Hypothalamus (tissue), 51 donors: ENCODE results near the gene ARHGAP26.

Experiments used
- DNase-seq, 51 donors: peaks; one replicate each; lab custom pipeline; 2025; lab: John Stamatoyannopoulos, UW

The ARHGAP26 gene

GRCh38 chr5:142769793-142770649, at the start of gene ARHGAP26:
TSS of gene ARHGAP26 (plus strand) at chr5:142770377. CDS start at chr5:142770762, 385 bp downstream.
- peak; percentile 35 to 99 (median 94) for DNase-seq

DNA sequence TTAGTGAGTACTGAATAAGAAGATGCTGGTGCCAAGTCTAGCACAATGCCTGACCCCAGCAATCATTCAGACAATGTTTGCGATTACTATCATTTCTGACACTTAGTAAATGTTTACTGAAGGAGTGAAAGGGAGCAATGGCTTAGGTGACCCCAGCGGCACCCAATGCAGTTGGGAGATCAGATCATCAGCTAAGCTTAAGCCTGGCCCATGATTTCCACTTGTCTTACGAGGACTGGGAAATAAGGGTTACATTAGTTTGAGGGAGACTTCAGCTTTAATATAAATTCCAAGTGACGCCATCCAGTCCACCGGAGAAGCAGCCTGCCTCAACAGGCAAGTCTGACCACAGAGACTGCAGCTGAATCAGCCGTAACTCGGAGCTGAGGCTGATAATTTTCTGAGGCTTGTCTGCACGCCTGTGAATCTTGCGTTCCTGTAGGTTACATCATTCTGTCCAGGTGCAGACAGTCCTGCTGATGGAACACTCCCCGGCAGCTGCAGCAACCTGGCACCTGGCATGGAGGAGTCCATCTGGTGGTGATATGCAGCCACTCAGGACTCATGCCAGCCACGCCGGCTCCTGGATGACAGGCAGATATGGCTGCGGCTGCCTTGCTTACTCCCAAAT, 49.4 kb upstream of the ARHGAP26 start:
- DNase-seq = no peak

DNA sequence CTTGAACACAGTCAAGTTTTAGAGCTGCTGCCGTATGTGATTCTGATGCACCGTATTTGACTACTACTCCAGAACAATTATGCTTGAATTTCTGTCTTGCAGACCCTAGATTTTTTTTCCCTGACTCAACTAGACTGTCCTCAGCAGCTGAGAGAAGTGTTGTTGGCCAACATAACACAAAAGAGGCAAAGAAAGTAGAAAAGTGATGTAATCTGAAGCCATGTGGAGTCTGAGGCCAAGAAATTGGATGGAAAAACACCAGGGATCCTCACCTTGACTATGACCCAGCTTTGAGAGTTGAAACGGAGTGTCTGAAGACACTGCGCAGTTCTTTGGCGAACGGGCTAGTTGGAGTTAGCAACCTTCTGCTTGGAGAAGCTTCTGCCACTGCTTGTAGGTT, 48.0 kb upstream of the ARHGAP26 start:
- DNase-seq = peak in 4 of 51 donors; percentile 6 to 41 (median 12)

GRCh38 chr5:142722896-142723295, 47.3 kb upstream of the ARHGAP26 start:
- DNase-seq = peak in 9 of 51 donors; percentile 11 to 46 (median 26)

- DNase-seq = no peak
Observed at GRCh38 chr5:142724821-142725220, 45.4 kb upstream of the ARHGAP26 start.

DNA sequence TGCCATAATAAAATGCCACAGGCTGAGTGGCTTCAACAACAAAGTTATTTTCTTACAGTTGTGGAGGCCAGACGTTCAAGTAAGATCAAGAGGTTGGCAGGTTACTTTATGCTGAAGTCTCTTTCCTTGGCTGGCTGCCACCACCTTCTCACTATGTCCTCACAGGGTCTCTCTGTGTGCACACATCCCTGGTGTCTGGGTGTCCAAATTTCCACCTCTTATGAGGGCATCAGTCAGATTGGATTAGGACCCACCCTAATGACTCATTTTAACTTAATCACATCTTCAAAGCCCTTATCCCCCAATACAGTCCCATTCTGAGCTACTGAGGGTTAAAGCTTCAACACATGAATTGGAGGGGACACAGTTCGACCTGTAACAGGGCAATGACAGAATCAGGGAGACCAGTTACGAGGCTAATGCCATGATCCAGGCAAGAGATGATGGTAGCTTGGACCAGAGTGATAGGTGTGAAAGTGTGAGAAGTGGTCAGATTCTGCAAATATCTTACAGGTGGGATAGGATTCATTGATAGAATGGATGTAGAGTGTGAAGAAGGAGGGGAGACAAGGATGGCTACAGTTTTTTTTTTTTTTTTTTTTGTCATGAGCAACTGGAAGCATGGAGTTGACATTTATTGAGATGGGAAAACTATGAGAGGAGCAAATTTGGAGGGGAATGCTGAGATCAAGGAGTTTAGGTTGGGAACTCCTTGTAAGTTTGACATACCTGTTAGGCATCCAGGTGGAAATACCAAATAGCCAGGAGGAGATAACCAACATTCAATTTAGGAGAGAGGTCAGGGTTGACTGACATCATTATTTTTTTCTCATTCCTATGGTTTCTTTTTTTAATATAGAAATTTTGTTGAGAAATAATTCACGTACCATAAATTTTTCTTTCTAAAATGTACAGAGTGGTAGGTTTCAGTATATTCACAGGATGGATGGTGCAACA, 44.7 kb upstream of the ARHGAP26 start:
- no peak for DNase-seq

DNA sequence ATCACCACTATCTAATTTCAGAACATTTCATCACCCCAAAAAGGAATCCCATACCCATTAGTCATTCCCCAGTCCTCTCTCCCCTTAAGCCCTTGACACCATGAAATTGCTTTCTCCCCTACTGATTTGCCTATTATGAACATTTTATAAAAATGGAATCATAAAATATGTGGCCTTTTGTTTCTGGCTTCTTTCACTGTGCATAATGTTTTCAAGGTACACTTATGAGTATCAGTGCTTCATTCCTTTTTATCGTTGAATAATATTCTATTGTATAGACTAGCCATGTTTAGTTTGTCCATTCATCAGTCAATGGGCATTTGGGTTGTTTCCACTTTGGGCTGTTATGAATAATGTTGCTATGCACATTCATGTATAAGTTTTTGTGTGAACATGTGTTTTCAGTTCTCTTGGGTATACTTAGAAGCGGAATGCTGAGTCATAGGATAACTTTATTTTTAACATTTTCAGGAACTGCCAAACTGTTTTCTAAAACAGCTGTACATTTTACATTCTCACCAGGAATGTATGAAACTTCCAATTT, 43.9 kb upstream of the ARHGAP26 start:
- DNase-seq = no peak

- DNase-seq = no peak
Observed at GRCh38 chr5:142727735-142728047, 42.5 kb upstream of the ARHGAP26 start.

- DNase-seq = no peak
Observed at GRCh38 chr5:142735323-142736246, 34.6 kb upstream of the ARHGAP26 start.

DNA sequence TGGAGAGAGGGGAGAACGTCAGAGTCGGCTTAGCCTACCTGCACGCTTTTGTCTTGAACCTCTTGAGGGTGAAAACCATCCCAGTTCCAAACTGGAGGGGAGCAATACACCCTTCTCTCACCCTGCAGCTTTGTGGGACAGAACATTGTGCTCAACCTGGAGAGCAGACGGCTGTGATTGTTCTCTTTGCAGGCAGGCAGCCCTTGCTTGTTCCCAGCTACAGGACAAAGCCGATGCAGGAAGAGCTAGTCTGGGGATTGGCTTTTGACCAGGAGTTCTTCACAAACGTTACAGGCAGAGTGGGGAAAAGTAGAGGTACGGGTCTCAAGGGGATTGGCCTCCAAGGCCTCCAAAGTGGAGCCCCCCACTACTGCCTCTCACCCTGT, 33.9 kb upstream of the ARHGAP26 start:
- DNase-seq = no peak

DNA sequence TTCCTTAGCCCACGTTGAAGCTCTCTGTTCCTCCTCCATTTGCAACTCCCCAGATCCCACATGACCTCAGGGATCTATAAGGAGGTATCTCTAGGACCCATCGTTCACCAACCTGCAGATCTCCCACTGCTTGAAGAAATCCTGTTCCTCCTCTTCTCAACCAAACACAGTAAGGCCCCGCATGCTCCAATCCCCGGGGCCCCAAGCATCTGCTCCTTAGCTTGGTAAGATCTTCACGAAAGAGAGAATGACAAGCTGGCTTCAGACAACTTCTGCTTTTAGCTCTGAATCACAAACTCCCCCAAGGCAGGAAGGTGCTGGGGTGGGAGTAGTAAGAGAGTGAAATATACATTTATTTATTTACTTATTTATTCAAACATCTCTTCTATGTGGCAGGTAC, 33.0 kb upstream of the ARHGAP26 start:
- no peak for DNase-seq

GRCh38 chr5:142740474-142741242, 29.5 kb upstream of the ARHGAP26 start:
- no peak for DNase-seq

GRCh38 chr5:142743592-142744441, 26.4 kb upstream of the ARHGAP26 start:
- DNase-seq = peak in 1 of 51 donors; percentile 47

DNA sequence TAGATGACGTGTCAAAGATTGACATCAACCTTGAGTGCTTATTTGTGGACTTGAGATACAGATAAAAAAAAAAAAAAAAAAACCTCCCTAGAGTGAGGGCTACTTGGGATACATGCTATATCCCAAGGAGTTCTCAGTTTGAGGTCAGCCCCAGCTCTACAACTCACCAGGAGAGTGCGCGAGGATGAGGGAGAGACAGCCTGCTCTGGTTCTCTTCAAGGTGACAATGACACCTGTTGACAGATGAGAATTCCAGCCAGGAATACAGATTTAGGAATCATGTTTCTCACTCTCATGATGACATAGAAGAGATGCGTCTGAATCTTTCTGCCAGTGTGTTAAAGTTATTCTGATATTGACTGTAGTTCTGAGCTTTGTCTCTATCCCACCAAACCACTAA, 24.9 kb upstream of the ARHGAP26 start:
- no peak for DNase-seq

DNA sequence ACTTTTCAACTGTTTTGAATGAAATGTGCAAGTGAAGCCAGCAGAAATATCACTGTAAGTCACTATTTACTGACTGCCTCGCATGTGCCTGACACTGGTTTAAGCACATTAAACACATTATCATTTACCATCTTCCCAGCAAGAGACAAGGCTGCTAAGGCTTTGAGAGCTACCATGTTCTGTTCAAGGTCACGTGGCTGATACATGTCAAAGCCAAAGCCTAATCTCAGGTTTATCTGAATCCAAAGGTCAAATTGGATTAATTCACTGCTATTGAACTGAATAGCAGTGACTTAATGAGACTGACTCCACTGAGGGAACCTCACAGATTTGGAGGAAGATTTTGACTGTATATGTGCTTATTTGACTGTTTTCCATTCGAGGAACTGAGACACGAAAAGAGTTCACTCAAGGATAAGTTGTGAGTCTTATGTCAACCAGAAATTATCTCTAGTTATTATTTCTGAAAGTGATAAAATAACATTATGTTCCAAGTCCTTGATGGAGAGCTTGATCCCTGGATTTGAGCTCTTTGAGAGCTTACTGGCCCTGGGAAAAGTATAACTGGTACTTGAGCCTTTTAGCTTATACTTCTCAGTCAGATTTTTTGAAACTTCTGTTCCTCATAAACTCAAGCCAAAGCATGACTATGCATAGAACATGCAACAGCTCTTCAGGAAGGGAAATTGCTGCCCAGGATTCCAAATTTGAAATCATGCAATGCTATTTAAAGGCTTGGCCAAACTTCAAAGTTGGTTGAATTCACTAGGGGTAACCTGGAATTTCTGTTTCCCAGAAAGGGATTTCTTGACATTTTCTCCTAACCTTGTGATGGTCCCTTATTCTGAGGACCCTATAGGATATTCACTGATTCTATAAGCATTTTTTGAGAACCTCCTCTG, 23.4 kb upstream of the ARHGAP26 start:
- DNase-seq = no peak

- no peak for DNase-seq
Observed at GRCh38 chr5:142748132-142748531, 22.0 kb upstream of the ARHGAP26 start.
